PC-9 (cell line): ENCODE data around the gene NAT14.

ENCODE experiments used
- CTCF ChIP-seq: fragments of 200-600 bp; sonication (generic); conservative IDR thresholded peaks from 2 replicates; pipeline ENCODE4 v1.6.1; 2017; ENCODE audit warnings: mixed run types, antibody characterized with exemption, mild to moderate bottlenecking, moderate library complexity
- EZH2 ChIP-seq: fragments of 200-600 bp; sonication (generic); IDR thresholded peaks from 2 replicates; pipeline ENCODE4 v1.8.0; 2017; ENCODE audit warnings: antibody characterized with exemption, low read depth

GRCh38 chr19:55503157-55503501 is 18.1 kb downstream of the NAT14 start:
- no peak for TF ChIP-seq CTCF
- no peak for TF ChIP-seq EZH2
